GM23248 (cell line): ENCODE results near the gene COX20. TPM values are rescaled to one million over a fixed set of nuclear protein-coding genes. Genes with fewer than 3 reads are reported as not detected.

Experiments
- DNase-seq: peaks from one replicate; pipeline ENCODE4 v3.0.0-alpha.2; 2015
- H2AFZ ChIP-seq: fragments of 200-600 bp; sonication (generic); 2 replicates; pipeline ENCODE4 v1.6.1; 2016; ENCODE audit warnings: antibody characterized with exemption
- H3F3A ChIP-seq: fragments of 200-600 bp; sonication (generic); 2 replicates; pipeline ENCODE4 v1.6.1; 2016; ENCODE audit warnings: mild to moderate bottlenecking, antibody characterized with exemption, mixed run types; ENCODE audit not compliant: insufficient read depth
- H3K27ac ChIP-seq: fragments of 200-600 bp; sonication (generic); 2 replicates; pipeline ENCODE4 v1.5.1; 2016; ENCODE audit warnings: mild to moderate bottlenecking
- H3K27me3 ChIP-seq: fragments of 200-600 bp; sonication (generic); replicated peaks from 2 replicates; pipeline ENCODE4 v1.6.1; 2016; ENCODE audit warnings: mild to moderate bottlenecking; ENCODE audit not compliant: insufficient read depth
- H3K36me3 ChIP-seq: fragments of 200-600 bp; sonication (generic); 2 replicates; pipeline ENCODE4 v1.6.1; 2016; ENCODE audit warnings: low read depth, mild to moderate bottlenecking
- H3K4me1 ChIP-seq: fragments of 200-600 bp; sonication (generic); 2 replicates; pipeline ENCODE4 v1.6.1; 2016; ENCODE audit warnings: mild to moderate bottlenecking; ENCODE audit not compliant: insufficient read depth
- H3K4me2 ChIP-seq: fragments of 200-600 bp; sonication (generic); one replicate; pipeline ENCODE4 v1.6.1; 2016; ENCODE audit warnings: mild to moderate bottlenecking; ENCODE audit not compliant: unreplicated experiment
- H3K4me3 ChIP-seq: fragments of 200-600 bp; sonication (generic); 2 replicates; pipeline ENCODE4 v1.5.1; 2016; ENCODE audit warnings: mild to moderate bottlenecking
- H3K79me2 ChIP-seq: fragments of 200-600 bp; sonication (generic); 2 replicates; pipeline ENCODE4 v1.6.1; 2016; ENCODE audit warnings: mild to moderate bottlenecking; ENCODE audit not compliant: insufficient read depth
- H3K9ac ChIP-seq: fragments of 200-600 bp; sonication (generic); 2 replicates; pipeline ENCODE4 v1.6.1; 2016; ENCODE audit warnings: mild to moderate bottlenecking
- H3K9me2 ChIP-seq: fragments of 200-600 bp; sonication (generic); 2 replicates; pipeline ENCODE4 v1.6.1; 2016; ENCODE audit warnings: mixed run types, mild to moderate bottlenecking, moderate library complexity; ENCODE audit not compliant: insufficient read depth
- H3K9me3 ChIP-seq: fragments of 200-600 bp; sonication (generic); one replicate; pipeline ENCODE4 v1.6.1; 2017; ENCODE audit warnings: low read depth
- H4K20me1 ChIP-seq: fragments of 200-600 bp; sonication (generic); 2 replicates; pipeline ENCODE4 v1.6.0; 2016; ENCODE audit not compliant: insufficient read depth
- EZH2 ChIP-seq: fragments of 200-600 bp; sonication (generic); IDR thresholded peaks from 2 replicates; pipeline ENCODE4 v1.6.1; 2018; ENCODE audit warnings: antibody characterized with exemption, mild to moderate bottlenecking; ENCODE audit not compliant: insufficient read depth, poor library complexity, severe bottlenecking
- EZH2phosphoT487 ChIP-seq: fragments of 200-600 bp; sonication (generic); IDR thresholded peaks from 2 replicates; pipeline ENCODE4 v1.6.1; 2018; ENCODE audit warnings: antibody characterized with exemption, moderate library complexity, mild to moderate bottlenecking, low read depth; ENCODE audit not compliant: insufficient read depth
- WGBS, 2 experiments: methylation state at CpG; one replicate each; pipeline ENCODE4 v1.1.6; 2015 to 2017; ENCODE audit warnings: low lambda C conversion rate in 2 of 2, low coverage in 1 of 2; ENCODE audit errors: missing lambda C conversion rate in 2 of 2; 5-methylcytosine and 5-hydroxymethylcytosine counted together
- in situ Hi-C: fragments of 300-500 bp; cut with MboI; formaldehyde crosslinking; loops from 2 replicates; pipeline ENCODE4 v1.15.0; 2020
- polyA plus RNA-seq: library from polyadenylated mRNA; unstranded; fragments of >200 nt; fragmentation: Nextera tagmentation; extraction: Ambion mirVana; gene quantifications from 2 replicates; pipeline ENCODE4 v1.2.1, GENCODE V29; 2016
- total RNA-seq: library from RNA; depleted of rRNA; stranded (reverse); fragments of >200 nt; shearing (Covaris generic); gene quantifications from 2 replicates; pipeline ENCODE4 v1.2.3, GENCODE V29; 2014

COX20 gene
- total and polyA plus RNA-seq, 2 experiments from 2014 or later = 21.9 to 86.5 TPM

GRCh38 chr1:244854865-244855578, 19.6 kb downstream of the COX20 start:
- H3K9me2 ChIP-seq = no peaks in the 10 kb centered on the region
- in situ Hi-C loops = loop anchor here (25.0 kb wide), 1 partner anchor 182 kb away; no protein-coding TSS in a partner anchor
- H4K20me1 ChIP-seq = peaks cover 15% of the 10 kb centered on the region; the same call in 1 of the 2 replicates
- H3K4me2 ChIP-seq = no peak overlapping the region
- H3K27me3 ChIP-seq = no peaks in the 10 kb centered on the region
- peaks cover 18% of the 10 kb centered on the region for H3K4me1 ChIP-seq
- no peak overlapping the region for H3K27ac ChIP-seq
- H3F3A ChIP-seq = peaks cover 84% of the 10 kb centered on the region
- peaks cover 100% of the 10 kb centered on the region for H3K36me3 ChIP-seq
- no peaks in the 10 kb centered on the region for H3K9me3 ChIP-seq
- TF ChIP-seq EZH2phosphoT487 (no peak), EZH2 (no peak)
- WGBS, 2 experiments = 83 to 85% methylated on average over 7 of the region's 7 CpGs
- H3K9ac ChIP-seq = no peak overlapping the region
- H3K4me3 ChIP-seq = no peak overlapping the region
- no peak for DNase-seq
- no peak overlapping the region for H2AFZ ChIP-seq
- H3K79me2 ChIP-seq = peaks cover 100% of the 10 kb centered on the region

- no peaks in the 10 kb centered on the region for H3K27me3 ChIP-seq
- H2AFZ ChIP-seq = no peak overlapping the region
- no peak for DNase-seq
- no peaks in the 10 kb centered on the region for H3K9me2 ChIP-seq
- peaks cover 100% of the 10 kb centered on the region for H3K79me2 ChIP-seq
- WGBS, 2 experiments = 85 to 86% methylated on average over 3 of the region's 3 CpGs
- H3K4me2 ChIP-seq = no peak overlapping the region
- peaks cover 42% of the 10 kb centered on the region for H4K20me1 ChIP-seq
- no peaks in the 10 kb centered on the region for H3K9me3 ChIP-seq
- H3K36me3 ChIP-seq = peaks cover 91% of the 10 kb centered on the region
- no peak overlapping the region for H3K4me3 ChIP-seq
- peaks cover 34% of the 10 kb centered on the region for H3K4me1 ChIP-seq
- TF ChIP-seq EZH2phosphoT487 (no peak), EZH2 (no peak)
- no peak overlapping the region for H3K9ac ChIP-seq
- in situ Hi-C loops = loop anchor here (25.0 kb wide), 1 partner anchor 180 kb away; no protein-coding TSS in a partner anchor
- no peak overlapping the region for H3K27ac ChIP-seq
- H3F3A ChIP-seq = peaks cover 76% of the 10 kb centered on the region
These were observed 22.3 kb downstream of the COX20 start for GRCh38 chr1:244857761-244858160.

GRCh38 chr1:244858357-244858756, 22.9 kb downstream of the COX20 start:
- Histone ChIP-seq H3K4me2 (no peak overlapping the region), H4K20me1 (peaks cover 42% of the 10 kb centered on the region), H3K27me3 (no peaks in the 10 kb centered on the region), H3K79me2 (peaks cover 98% of the 10 kb centered on the region), H3K36me3 (peaks cover 85% of the 10 kb centered on the region), H3K9me3 (no peaks in the 10 kb centered on the region), H3K9me2 (no peaks in the 10 kb centered on the region), H3K4me1 (peaks cover 34% of the 10 kb centered on the region), H2AFZ (no peak overlapping the region), H3K4me3 (no peak overlapping the region), H3F3A (peaks cover 70% of the 10 kb centered on the region), H3K27ac (no peak overlapping the region), H3K9ac (peak overlapping the region; percentile 11; the same call in 1 of the 2 replicates)
- TF ChIP-seq EZH2 = no peak
- TF ChIP-seq EZH2phosphoT487 = no peak
- 68 to 75% methylated on average over 1 of the region's 1 CpG for WGBS, 2 experiments
- DNase-seq = no peak
- in situ Hi-C loops = loop anchor here (25.0 kb wide), 1 partner anchor 179 kb away; no protein-coding TSS in a partner anchor

- H3K9ac ChIP-seq = peak overlapping the region; percentile 100
- peaks cover 90% of the 10 kb centered on the region for H3K79me2 ChIP-seq
- in situ Hi-C loops = loop anchor here (25.0 kb wide), 1 partner anchor 177 kb away; no protein-coding TSS in a partner anchor
- H3F3A ChIP-seq = peaks cover 60% of the 10 kb centered on the region
- H3K4me3 ChIP-seq = peak overlapping the region; percentile 97
- peak overlapping the region; percentile 92 for H3K4me2 ChIP-seq
- H2AFZ ChIP-seq = no peak overlapping the region
- H3K27me3 ChIP-seq = no peaks in the 10 kb centered on the region
- DNase-seq = no peak
- H3K9me3 ChIP-seq = no peaks in the 10 kb centered on the region
- WGBS, 2 experiments = 67 to 72% methylated on average over 9 of the region's 9 CpGs
- H3K9me2 ChIP-seq = no peaks in the 10 kb centered on the region
- H3K27ac ChIP-seq = 0 out of 2 replicates have a peak overlapping the region, but pooled peaks have one; percentile 99
- TF ChIP-seq EZH2phosphoT487 (no peak), EZH2 (no peak)
- peaks cover 35% of the 10 kb centered on the region for H3K4me1 ChIP-seq
- H3K36me3 ChIP-seq = peaks cover 68% of the 10 kb centered on the region
- H4K20me1 ChIP-seq = peaks cover 42% of the 10 kb centered on the region
These were observed 24.6 kb downstream of the COX20 start for GRCh38 chr1:244860078-244860477.
